NCI-H1436 (cell line): ENCODE measurements around the gene NRG3.
"Not testable (repeated sequence)": the region's sequence is repeated elsewhere in the genome, so short reads cannot be mapped to it uniquely, and the experiment has no call there.

Source experiments
- DNase-seq: peaks from one replicate; lab custom pipeline; 2025; lab: John Stamatoyannopoulos, UW

Gene NRG3

DNA sequence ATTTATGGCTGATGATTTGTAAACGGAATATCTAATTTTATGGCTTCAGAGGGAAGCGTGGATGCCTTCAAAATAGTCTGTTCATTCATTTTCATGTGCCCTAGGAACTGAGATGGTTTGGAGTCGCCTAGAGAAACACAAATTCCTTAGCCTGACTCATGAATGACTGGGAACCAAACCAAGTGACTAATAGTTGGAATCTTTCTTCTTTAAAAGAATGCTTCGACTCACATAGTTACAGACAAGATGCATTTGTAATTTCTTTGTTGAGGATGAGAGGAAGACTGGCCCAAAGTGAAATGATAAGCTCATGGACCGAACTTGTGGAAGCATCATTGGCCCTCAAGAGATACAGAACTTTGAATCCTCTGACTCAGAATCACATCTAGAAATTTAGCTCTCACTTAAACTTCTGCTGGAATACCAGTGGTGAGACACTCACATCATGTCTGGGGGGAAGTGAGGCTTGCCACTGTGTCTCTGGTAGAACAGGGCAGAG is 1107.2 kb downstream of the NRG3 start:
- no peak for DNase-seq

DNA sequence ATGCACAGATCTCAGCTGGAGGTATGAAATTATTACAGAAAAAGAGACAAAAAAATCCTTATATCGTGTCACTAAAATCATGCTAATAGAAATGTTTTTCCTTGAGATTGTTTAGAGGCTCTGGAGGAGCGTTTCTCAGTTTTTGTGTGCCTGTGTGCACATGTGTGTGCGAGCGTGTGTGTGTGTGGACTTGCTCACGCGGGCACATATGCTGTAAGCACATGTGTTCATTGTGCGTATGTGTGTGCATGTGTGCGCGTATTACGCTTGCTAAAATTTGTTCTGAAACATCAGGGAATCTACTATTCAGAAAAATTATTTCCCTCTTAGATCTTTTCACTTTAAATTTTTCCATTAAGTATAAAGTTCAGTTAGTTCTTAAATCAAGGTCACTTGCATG is 1111.2 kb downstream of the NRG3 start:
- DNase-seq: no peak

DNA sequence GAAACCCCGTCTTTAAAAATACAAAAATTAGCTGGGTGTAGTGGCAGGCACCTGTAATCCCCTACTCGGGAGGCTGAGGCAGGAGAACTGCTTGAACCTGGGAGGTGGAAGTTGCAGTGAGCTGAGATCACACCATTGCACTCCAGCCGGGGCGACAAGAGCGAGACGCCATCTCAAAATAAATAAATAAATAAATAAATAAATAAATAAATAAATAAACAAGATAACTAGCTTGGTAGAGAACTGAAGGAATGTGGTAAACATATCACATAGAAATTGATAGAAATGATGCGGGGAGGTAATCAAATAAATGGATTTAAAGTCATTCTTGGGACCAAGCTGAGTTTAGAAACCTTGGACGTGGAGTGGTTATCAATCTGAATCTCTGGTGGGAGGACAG is 1131.5 kb downstream of the NRG3 start:
- not testable (repeated sequence) for DNase-seq

DNA sequence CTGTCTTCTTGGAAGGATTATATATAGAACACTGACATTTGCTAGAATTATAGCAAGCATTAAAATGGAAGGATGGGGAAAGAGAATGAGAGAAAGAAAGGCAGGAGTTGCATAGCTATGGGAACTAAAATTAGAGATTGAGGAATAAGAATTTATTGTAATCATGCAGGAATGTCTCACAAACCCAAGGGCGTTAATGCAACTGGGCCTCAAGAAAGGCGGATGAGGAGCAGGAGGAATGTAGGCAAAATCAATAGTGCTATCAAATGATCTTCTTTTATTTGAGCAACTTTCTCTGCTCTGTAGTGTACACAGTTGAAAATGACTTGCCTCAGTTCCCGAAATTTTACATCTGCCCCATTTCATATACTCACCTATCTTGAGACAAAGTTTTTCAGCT is 1132.5 kb downstream of the NRG3 start:
- no peak for DNase-seq

DNA sequence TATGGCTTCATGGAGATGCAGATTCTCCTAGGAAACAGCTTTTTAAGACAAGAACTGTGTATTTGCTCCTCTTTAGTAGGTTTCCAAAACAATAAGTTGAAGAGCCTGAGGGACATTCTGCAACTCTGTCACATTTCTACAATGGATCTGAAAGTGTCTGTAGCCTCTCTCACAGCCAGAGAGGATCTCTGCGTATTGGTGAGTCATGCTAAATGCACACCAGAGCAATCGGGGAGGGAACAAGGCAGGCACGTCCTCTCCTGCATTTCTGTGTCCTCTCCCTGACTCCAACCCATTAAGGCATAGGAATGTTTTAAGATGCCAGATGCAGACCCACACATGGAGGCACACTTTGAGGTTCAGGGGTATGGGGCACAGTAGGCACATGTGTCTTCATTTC is 1137.9 kb downstream of the NRG3 start:
- no peak for DNase-seq

DNA sequence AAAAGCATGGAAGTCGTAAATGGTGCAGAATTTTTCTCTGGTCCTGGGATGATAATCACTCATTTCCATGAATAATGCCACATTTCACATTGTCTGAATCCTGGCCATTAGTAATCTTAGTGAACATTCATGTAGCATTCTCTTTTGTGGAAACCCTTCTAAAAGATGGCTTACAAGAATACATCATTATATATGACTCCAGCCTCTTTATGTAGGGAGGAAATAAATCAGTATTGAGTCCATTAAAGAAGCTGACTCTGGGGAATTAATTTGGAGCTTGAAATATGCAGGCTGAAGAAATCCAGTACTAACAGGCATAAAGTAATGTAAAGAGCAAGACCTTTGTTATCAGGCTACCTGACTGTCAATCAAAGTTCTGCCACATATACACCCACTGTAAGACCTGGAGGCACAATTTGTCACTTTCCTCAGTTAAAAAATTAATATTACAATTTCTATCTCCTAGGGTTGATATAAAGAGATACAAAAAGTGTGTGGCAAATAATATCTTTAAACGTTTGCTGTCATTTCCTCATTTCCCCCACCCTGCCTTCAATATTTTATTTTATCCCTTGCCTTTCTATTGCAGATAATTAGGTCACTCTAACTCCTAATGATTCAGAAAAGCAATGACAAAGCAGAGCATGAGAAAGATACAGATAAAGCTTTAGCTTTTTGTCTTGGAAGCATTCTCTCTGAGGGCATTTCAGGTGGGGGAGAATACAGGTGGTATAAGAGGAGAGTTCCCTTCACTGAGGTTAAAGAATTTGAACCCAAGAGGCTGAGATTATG is 1142.3 kb downstream of the NRG3 start:
- no peak for DNase-seq

DNA sequence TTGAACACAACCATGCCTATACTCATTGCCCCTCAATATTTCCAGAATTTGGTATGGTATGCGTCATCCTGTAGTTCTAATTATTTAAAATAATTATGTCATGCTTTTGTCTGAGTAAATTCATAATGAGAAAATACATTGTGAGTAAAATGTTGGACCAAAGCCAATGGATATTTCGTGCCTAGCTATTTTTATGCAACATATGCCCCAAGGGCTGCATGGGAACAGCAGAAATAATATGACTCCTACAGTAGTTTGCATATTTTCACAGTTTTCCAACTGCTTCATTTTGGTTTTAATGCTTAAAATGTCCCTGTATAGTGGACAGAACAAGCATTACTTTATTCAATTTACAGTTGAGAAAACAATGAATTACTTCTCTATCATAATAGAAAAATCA is 1148.7 kb downstream of the NRG3 start:
- DNase-seq: no peak
